CMK (cell line): ENCODE measurements around the gene LMOD3.

Source experiments
- DNase-seq: peaks from one replicate; pipeline ENCODE4 v3.0.0-alpha.2; 2010; ENCODE audit warnings: low read depth

Gene LMOD3

DNA sequence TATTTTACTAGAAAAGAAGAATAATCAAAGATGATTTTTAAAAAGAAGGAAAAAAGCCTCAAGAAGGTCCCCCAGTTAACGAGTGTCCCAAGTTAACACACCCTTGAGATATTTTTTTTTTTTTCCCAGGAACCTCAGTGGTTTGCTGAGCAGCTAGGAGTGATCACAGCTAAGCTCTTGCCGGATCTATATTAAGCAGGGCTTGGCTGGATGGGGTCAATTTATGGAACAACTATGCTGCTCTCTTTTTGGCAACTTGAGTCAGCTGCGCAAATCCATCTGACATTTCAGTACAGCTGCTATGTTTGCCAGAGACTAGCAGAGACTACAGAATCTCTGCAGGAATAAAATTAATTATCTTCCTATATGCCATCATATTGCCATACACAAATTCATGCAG lies at the start of gene LMOD3:
Gene LMOD3, minus strand, starts transcription at position 193 of the 400 bp plus-strand sequence. CDS start 209 bp downstream, outside the sequence.
- DNase-seq, result no peak

DNA sequence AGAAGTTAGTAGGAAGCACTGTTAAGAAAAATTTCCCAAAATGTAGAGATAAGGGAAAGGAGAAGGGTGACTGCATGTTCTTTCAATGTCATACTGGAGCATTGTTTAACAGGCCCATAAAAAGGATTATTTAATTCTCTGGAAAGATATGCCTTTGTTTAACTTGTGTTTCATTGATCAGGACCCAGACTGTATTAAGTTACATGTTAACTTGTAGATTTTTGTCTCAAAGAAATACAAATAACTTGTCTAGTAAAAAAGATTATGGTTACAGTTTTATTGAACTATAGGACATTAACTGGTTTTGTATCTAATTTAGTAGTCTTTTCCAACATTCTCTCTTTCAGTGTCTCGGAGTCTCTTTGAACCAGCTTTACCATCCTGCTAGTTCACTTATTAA lies 49.7 kb upstream of the LMOD3 start:
- DNase-seq, result no peak

DNA sequence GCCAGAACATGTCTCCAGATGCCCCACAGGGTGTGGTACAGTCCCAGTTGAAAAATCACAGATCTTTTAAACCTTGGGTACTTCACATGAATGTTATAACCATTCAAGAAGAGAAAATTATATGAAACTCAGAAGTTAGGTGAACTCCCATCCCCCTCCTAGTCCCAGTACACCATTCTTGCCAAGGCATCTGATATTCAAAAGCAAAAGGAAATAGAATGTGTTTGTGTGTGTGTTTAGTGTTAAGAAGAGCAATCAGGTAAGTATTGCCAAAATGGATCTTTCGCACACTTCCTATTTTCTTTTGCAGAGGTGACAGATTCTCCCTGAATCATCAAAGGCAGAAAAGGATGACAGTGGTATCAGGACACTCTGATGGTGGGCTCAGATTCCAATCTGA lies 44.1 kb upstream of the LMOD3 start:
- no peak for DNase-seq

DNA sequence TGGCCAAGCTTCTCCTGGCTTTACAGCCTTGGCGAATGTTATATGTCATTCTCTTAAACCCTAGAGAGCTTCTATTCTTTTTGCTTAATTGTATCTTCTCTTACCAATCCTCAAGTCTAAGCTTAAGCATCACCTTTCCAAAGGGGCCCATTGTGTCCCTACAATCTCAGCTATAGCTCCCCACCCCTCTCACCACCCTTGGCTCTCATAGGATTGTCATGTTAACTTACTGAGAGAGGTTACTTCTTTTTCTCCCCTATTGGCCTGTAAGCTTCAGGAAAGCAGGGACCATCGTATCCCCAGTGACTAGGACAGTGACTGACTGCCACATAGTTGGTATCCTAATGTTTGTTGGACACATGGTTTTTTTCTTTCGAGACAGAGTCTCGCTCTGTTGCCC lies 43.3 kb upstream of the LMOD3 start:
- no peak for DNase-seq

GRCh38 chr3:69164296-69164695 lies 41.9 kb upstream of the LMOD3 start:
- no peak for DNase-seq

DNA sequence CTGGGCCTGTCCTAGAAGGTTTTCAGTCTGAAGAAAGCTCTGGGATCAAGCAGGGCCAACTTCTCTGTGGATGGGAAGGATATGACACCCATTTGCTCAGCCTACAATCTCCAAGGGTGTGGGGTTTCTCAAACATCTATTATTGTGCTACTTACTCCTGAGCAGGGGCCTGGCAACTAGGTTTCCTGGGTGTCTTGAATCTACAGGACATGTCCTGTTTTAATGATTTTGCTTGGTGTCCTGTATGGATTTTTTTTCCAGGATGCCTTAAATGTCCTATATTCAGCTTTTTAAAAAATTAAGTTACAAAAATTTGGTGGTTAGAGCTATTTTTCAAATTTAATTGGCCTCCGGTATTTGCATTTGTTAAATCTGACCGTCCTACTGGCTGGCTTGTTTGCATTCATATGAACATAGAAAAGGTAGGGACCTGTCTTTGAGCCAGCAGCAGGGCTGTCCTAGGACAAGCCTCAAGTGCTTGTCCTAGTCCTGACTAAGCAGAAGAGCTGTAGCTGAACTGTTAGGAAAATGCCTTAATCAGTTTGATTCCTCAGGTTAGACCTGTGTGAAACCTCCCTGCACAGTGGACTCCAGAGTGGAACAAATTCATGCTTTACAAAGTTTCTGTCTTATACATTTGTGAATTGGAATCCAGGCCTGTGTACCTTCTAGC lies 40.0 kb upstream of the LMOD3 start:
- no peak for DNase-seq

DNA sequence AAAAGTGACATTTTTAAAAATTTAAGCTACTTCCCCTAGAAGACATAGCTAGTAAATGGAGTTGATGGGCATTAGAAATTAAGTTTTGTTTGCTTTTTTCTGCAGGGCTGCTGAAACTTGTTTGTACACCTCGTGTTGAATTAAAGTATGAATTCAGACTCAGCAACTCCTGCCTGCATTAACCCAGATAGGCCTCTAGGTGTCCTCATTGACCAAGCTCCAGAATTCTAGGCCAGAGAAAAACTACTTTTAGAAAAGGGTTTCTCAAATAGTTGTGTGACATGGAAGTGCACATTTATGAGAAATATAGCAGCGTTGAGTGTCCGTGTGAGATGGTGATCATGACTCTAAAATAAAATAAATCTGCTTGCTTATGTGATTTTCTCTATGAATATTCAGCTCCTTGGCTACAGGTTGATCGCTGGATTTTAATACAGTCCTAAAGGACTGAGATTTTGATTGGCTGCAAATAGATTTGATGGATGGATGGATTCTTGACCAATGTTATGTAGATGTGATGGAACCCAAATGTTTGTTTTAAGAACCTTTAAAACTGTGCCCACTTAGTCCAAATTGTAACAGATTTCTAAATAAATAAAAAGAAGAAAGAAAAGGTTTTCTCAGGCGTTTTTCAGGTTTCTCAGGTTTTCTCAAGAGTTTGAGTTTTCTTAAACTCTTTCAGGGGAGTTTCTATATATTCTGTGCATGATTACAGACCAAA lies 39.4 kb upstream of the LMOD3 start:
- DNase-seq, result no peak

DNA sequence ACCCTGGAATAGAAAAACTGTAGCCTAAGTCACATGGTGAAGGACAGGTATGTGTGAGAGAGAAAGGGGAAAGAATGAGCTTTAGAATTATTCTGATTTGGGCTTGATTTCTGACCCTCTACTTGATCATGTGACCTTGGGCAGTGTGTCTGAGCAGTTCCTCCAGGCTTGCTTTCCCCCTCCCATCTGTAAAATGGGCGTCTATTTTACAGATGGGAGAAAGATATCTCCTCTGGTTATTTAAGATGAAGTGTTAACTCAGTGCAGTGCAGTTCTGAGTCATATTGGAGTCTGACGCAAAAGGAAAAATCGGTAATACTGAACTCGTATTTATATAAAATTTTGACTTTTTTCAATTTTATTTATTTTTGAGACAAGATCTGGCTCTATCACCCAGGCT lies 38.1 kb upstream of the LMOD3 start:
- DNase-seq, result no peak

GRCh38 chr3:69160107-69160506 lies 37.7 kb upstream of the LMOD3 start:
- DNase-seq, result no peak

GRCh38 chr3:69149586-69149985 lies 27.2 kb upstream of the LMOD3 start:
- no peak for DNase-seq

- no peak for DNase-seq
Observed at GRCh38 chr3:69145688-69146087, 23.3 kb upstream of the LMOD3 start.

GRCh38 chr3:69144631-69145245 lies 22.3 kb upstream of the LMOD3 start:
- DNase-seq, result no peak

DNA sequence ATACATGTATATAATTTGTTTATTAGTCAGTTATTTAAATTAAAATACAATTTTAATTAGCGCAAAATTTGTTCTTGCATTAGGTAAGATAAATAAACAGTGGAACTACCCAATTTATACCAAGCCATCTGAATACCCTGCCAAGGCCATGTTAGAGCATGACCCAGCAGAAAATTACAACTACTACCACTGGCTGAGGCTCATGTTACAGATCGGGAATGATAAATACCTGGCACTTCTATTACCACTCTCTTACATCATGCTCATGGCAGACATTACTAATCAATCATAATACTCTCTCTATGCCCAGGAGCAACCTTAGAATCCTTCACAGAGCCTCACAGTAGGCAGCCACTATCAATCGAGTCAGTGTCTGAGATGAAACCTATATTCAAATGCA lies 21.2 kb upstream of the LMOD3 start:
- DNase-seq, result no peak

DNA sequence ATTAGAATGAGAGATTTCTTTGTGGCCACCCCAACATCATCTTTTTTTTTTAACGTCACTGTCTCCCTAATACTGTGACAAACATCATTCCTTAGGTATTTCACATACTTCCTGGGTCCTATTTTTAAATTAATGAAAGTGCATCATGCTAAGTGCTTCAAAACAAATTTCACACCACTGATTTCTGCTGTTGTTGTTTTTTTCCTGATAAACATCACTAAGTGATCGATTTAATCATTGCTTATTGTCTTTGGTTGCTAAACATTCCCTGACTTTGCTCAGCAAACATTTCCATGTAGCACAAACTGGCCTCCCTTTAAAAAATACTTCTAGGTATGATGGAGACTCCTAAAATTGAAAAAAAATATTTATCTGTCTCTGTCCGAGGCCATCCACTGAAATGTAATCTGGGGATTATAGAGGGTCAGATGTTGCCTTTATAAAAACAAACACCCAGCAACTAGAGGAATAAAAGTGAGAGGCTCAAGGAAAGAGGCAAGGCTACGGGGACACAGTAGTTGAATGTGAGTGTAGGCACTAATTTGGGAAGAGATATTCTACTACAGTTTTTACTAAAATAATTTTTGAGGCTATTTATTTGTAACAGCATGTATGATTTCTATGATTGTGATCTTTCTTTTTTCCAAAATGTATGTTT lies 20.5 kb upstream of the LMOD3 start:
- no peak for DNase-seq

- no peak for DNase-seq
Observed at GRCh38 chr3:69142090-69142489, 19.7 kb upstream of the LMOD3 start.

DNA sequence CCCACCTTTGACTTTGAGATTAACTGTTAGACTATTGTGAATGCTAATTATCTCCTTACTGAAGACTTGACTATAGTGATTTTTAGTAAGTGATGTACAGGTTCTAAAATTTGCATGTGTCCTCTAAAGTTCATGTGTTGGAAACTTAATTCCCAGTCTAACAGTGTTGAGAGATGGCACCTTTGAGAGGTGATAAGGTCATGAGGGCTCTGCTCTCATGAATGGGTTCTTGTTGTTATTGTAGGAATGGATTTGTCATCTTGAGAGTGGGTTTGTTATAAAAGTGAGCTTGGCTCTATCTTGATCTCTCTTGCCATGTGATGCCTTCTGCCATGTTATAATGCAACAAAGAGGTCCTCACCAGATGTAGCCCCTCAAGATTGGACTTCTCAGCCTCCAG lies 18.9 kb upstream of the LMOD3 start:
- DNase-seq, result no peak

DNA sequence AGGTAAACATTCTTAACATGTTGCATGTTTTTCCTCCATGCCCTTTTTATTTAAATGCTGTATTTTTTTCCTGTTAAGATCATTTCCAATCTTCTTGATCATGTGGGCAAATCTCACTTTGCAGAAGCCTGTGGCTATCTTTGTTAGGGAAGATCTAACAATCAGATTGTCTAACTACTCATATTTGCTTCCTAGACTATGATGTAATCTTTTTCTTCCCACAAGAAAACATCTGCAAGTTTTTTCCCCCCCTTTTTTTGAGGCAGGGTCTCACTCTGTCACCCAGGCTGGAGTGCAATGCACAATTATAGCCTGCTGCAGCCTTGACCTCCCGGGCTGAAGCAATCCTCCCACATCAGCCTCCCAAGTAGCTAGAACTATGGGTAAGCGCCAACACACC lies 15.0 kb upstream of the LMOD3 start:
- DNase-seq, result no peak

- DNase-seq, result no peak
Observed at GRCh38 chr3:69137005-69137404, 14.6 kb upstream of the LMOD3 start.

DNA sequence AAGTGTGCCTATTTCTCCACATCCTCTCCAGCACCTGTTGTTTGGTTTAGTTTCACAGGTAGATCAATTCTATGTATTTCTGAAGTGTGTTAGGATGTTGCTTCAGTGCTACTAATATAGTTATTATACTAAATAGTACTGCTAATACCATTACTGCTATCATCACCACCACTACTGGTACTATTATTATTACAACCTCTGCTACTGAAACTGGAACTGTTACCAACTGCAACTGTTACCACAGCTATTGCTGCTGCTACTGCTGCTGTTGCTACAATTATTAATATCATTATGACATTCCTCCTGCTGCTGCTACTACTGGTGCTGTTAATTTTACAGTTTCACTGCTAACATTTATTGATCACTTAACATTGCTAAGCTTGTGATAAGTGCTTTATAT lies 8.3 kb upstream of the LMOD3 start:
- DNase-seq, result no peak

DNA sequence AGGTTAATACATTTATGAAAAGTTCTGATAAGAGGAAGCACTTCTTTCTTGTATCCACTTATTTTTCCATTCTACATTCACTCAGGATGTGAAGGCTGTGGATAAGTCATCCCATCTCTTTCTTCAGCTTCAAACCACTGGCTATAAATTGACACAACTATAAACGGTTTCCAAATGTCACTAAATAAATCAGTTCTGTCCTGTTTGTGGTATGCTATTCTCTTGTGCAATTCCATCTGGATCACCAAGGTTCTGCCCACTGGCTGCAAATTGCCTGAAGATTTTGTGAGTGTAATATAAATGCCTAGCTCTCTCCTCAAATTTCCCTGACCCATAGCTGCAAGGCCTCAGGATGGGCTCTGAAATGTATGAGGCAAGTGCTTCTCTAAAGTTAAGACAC lies 7.1 kb upstream of the LMOD3 start:
- no peak for DNase-seq

DNA sequence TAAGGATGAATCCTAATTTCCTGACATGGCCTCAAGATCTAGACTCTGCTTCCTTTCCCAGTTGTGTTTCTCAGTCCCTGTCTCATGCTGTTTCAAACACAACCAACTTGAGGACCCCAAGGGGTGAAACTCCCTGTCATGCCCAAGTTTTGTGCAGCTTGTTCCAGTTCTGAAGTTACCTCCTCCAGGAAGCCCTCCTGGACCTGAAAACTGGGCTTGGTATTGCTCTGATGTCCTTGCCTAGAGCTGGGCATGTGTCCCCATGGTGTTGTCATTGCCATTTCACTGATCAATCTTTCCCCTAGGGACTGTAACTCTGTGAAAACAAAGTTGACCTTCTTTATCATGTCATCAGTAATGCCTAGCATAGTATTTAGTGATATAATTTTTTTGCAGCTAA lies 6.1 kb upstream of the LMOD3 start:
- DNase-seq, result no peak

GRCh38 chr3:69126999-69127398 lies 4.6 kb upstream of the LMOD3 start:
- DNase-seq, result no peak

- DNase-seq, result no peak
Observed at GRCh38 chr3:69126216-69126615, 3.8 kb upstream of the LMOD3 start.
